ENCODE data around the gene MRPL23. TPM values are rescaled to one million over a fixed set of nuclear protein-coding genes. Genes with fewer than 3 reads are reported as not detected.

The MRPL23 gene
- total RNA-seq, 1 experiment from 2014 or later, result 123 TPM

GRCh38 chr11:1952806-1953482, 5.8 kb downstream of the MRPL23 start:
- intact Hi-C loops (cut with micrococcal nuclease; ENCODE audit: unreplicated experiment) (no loop called here), in situ Hi-C loops (cut with HindIII; ENCODE audit: low pct_unique_long_range_greater_than_20kb, low sequenced_read_pairs) (no loop called here)
- CTCF ChIA-PET, result no interaction called here
- TF ChIP-seq TCF7L2 (IDR thresholded peaks at IDR 0.05; ENCODE audit: low read depth, low read length) (no peak), POLR2AphosphoS5 (IDR thresholded peaks at IDR 0.05; ENCODE audit: low read depth, low read length) (no peak), REST (IDR thresholded peaks at IDR 0.05; ENCODE audit: insufficient read depth in 1 of 2, low read depth in 2 of 2, low read length in 1 of 2) (no peak), CTCF (IDR thresholded peaks at IDR 0.05) (no peak), SIN3A (IDR thresholded peaks at IDR 0.05; ENCODE audit: borderline replicate concordance, insufficient read depth, low read depth, low read length) (no peak)
- Histone ChIP-seq H3K4me3 (ENCODE audit: low read depth in 2 of 2, low read length in 2 of 2) (no peak overlapping the region), H3K4me1 (ENCODE audit: control insufficient read depth, insufficient read depth, low read length) (no peaks in the 10 kb centered on the region), H3K27me3 (ENCODE audit: control insufficient read depth, insufficient read depth, low read length) (no peaks in the 10 kb centered on the region), H3K27ac (ENCODE audit: low read length) (no peak overlapping the region), H3K36me3 (ENCODE audit: control insufficient read depth, insufficient read depth, low read length) (no peaks in the 10 kb centered on the region), H3K9me3 (ENCODE audit: control insufficient read depth, insufficient read depth, low read depth, low read length) (no peaks in the 10 kb centered on the region)
- DNase-seq (ENCODE audit: low read depth, low spot score) (no peak), ATAC-seq (no peak)
- BruUV-seq (replicated peaks), result no TSS peak
- POLR2A ChIA-PET, result no interaction called here

GRCh38 chr11:1953489-1954266, 6.5 kb downstream of the MRPL23 start:
- Histone ChIP-seq H3K4me3 (ENCODE audit: low read depth in 2 of 2, low read length in 2 of 2) (no peak overlapping the region), H3K27ac (ENCODE audit: low read length) (no peak overlapping the region), H3K36me3 (ENCODE audit: control insufficient read depth, insufficient read depth, low read length) (no peaks in the 10 kb centered on the region), H3K9me3 (ENCODE audit: control insufficient read depth, insufficient read depth, low read depth, low read length) (no peaks in the 10 kb centered on the region), H3K4me1 (ENCODE audit: control insufficient read depth, insufficient read depth, low read length) (no peaks in the 10 kb centered on the region), H3K27me3 (ENCODE audit: control insufficient read depth, insufficient read depth, low read length) (no peaks in the 10 kb centered on the region)
- TF ChIP-seq REST (IDR thresholded peaks at IDR 0.05; ENCODE audit: insufficient read depth in 1 of 2, low read depth in 2 of 2, low read length in 1 of 2) (no peak), CTCF (IDR thresholded peaks at IDR 0.05) (no peak), POLR2AphosphoS5 (IDR thresholded peaks at IDR 0.05; ENCODE audit: low read depth, low read length) (no peak), TCF7L2 (IDR thresholded peaks at IDR 0.05; ENCODE audit: low read depth, low read length) (no peak), SIN3A (IDR thresholded peaks at IDR 0.05; ENCODE audit: borderline replicate concordance, insufficient read depth, low read depth, low read length) (no peak)
- BruUV-seq (replicated peaks), result no TSS peak
- ChIA-PET CTCF (interaction anchor here (0.6 kb wide), 1 partner anchor 124 kb away, joined by 3 read pairs; no protein-coding TSS in a partner anchor), POLR2A (no interaction called here)
- intact Hi-C loops (cut with micrococcal nuclease; ENCODE audit: unreplicated experiment) (no loop called here), in situ Hi-C loops (cut with HindIII; ENCODE audit: low pct_unique_long_range_greater_than_20kb, low sequenced_read_pairs) (no loop called here)
- ATAC-seq (peak; percentile 81), DNase-seq (ENCODE audit: low read depth, low spot score) (no peak)

All from Panc1 (cell line).